Measurements from ENCODE around the gene DUSP10.

GRCh38 chr1:221712198-221712684 lies 29.6 kb downstream of the DUSP10 start:
- TF ChIP-seq CTCF (IDR thresholded peaks at IDR 0.05) = no peak
- TF ChIP-seq TP53 (CRISPR knock-in tag; IDR thresholded peaks at IDR 0.05) = no peak
- TF ChIP-seq TEAD1 (CRISPR knock-in tag; IDR thresholded peaks at IDR 0.05) = no peak
- TF ChIP-seq ESRRA (CRISPR knock-in tag; IDR thresholded peaks at IDR 0.05; ENCODE audit: borderline replicate concordance) = no peak
- no peak for TF ChIP-seq ZNF416 (CRISPR knock-in tag; IDR thresholded peaks at IDR 0.05)
- no peak for TF ChIP-seq CBFB (CRISPR knock-in tag; IDR thresholded peaks at IDR 0.05; ENCODE audit: low read depth)
- TF ChIP-seq ZNF512 (CRISPR knock-in tag; IDR thresholded peaks at IDR 0.05; ENCODE audit: borderline replicate concordance) = no peak
- no peak for TF ChIP-seq IRF2 (CRISPR knock-in tag; IDR thresholded peaks at IDR 0.05; ENCODE audit: borderline replicate concordance, low read depth)
- no peak for TF ChIP-seq PRDM15 (CRISPR knock-in tag; IDR thresholded peaks at IDR 0.05)
